GM12801 (cell line): Measurements from ENCODE around the gene SULT1C3.

Source experiments
- CTCF ChIP-seq: IDR thresholded peaks from one replicate; pipeline ENCODE4 v1.5.1; 2011; ENCODE audit warnings: control low read depth; ENCODE audit not compliant: insufficient read length; ENCODE audit errors: extremely low read depth

Gene SULT1C3

GRCh38 chr2:108297436-108298141 is 57.8 kb downstream of the SULT1C3 start:
- TF ChIP-seq CTCF, result no peak

GRCh38 chr2:108301558-108301957 is 61.8 kb downstream of the SULT1C3 start:
- TF ChIP-seq CTCF, result no peak

GRCh38 chr2:108304975-108305374 is 65.2 kb downstream of the SULT1C3 start:
- no peak for TF ChIP-seq CTCF

DNA sequence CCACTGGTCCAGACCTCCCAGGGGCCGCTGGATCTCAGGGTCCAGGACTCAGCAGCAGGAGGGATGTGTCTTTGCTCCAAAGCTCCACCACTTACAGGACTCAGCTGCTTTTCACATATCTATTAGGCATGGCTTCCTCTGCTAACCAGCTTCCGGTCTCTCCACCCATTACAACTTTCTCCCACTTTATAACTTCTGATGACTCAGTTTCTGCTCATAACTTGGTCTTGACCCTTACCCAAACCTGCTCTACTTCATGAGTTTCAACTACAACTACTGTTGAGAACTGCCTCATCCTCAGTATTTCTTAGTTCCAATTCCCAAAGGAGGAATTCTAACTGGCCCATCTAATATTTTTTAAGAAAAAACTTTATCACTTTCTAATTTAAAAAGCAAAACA is 66.1 kb downstream of the SULT1C3 start:
- no peak for TF ChIP-seq CTCF

GRCh38 chr2:108309903-108310302 is 70.1 kb downstream of the SULT1C3 start:
- no peak for TF ChIP-seq CTCF
